Breast epithelium (tissue), 3 donors: ENCODE measurements around the gene TNFAIP1.

ENCODE experiments used
- POLR2A ChIP-seq: fragments of 450-650 bp; IDR thresholded peaks from one replicate; pipeline ENCODE4 v1.6.1; 2016; ENCODE audit warnings: antibody characterized with exemption, mild to moderate bottlenecking, moderate library complexity
- POLR2AphosphoS5 ChIP-seq, 3 donors: sonication (generic); formaldehyde crosslinking; IDR thresholded peaks; one replicate each; pipeline ENCODE4 v1.6.1; 2017; ENCODE audit warnings: antibody characterized with exemption in 3 of 3
- TF ChIP-seq, protein P1 (sequence below), 3 donors: fragments of 450-650 bp; IDR thresholded peaks; one replicate each; pipeline ENCODE4 v1.5.1; 2016 to 2017; ENCODE audit warnings: antibody characterized with exemption in 3 of 3, mild to moderate bottlenecking in 3 of 3, moderate library complexity in 3 of 3

DNA sequence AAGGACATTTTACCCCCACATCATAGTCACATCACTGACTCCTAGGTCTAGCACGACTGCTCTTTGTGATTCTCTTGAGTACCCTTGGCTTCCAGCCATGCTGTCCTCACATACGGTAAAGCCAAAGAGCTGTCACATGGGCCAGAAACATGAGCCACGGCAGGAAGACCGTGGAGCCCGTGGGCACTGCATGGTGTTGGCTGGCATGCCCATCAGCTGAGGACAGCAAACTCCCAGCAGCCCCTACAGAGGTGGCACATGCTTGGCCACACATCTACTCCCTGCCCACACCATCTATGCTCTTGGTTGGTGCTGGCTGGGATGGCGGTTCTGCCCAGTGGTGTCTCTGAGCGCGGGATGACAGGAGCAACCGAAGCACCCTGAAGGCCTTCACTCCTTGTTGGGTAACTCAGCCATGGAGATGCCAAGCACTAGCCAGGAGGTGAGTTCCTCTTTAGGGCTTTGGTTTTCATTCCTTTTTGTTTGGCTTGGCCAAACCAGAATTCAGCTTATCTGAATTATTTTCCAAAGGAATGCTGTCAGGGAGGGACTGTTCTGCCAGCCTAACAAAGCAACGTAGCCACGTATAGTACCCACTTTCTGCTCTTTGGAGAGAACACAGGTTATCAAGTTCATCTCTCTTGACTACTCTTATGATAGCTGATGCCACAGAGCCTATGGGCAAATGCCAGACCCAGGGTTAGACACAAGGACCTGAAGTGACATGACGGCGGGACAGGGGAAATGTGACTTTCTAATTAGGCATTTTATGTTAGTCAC, 10.0 kb downstream of the TNFAIP1 start:
- TF ChIP-seq, protein P1, sequence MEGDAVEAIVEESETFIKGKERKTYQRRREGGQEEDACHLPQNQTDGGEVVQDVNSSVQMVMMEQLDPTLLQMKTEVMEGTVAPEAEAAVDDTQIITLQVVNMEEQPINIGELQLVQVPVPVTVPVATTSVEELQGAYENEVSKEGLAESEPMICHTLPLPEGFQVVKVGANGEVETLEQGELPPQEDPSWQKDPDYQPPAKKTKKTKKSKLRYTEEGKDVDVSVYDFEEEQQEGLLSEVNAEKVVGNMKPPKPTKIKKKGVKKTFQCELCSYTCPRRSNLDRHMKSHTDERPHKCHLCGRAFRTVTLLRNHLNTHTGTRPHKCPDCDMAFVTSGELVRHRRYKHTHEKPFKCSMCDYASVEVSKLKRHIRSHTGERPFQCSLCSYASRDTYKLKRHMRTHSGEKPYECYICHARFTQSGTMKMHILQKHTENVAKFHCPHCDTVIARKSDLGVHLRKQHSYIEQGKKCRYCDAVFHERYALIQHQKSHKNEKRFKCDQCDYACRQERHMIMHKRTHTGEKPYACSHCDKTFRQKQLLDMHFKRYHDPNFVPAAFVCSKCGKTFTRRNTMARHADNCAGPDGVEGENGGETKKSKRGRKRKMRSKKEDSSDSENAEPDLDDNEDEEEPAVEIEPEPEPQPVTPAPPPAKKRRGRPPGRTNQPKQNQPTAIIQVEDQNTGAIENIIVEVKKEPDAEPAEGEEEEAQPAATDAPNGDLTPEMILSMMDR (IDR thresholded peaks at IDR 0.05) = no peak
- TF ChIP-seq POLR2A (no peak), POLR2AphosphoS5 (IDR thresholded peaks at IDR 0.05) (no peak)
